LNCaP clone FGC (cell line): ENCODE data around the gene CEP83.

ENCODE experiments used
- DNase-seq: peaks from one replicate; pipeline ENCODE4 v3.0.0-alpha.2; 2011; ENCODE audit warnings: low read depth
- H3K4me3 ChIP-seq: 2 replicates; pipeline ENCODE4 v1.5.1; 2011; ENCODE audit warnings: mild to moderate bottlenecking, low read depth, low read length, control low read depth
- CTCF ChIP-seq: IDR thresholded peaks from 2 replicates; pipeline ENCODE4 v1.5.1; 2012; ENCODE audit warnings: mild to moderate bottlenecking; ENCODE audit not compliant: control insufficient read depth, insufficient read depth; ENCODE audit errors: extremely low read depth

CEP83 gene

GRCh38 chr12:94261119-94261518 is 198.5 kb downstream of the CEP83 start:
- no peak for TF ChIP-seq CTCF
- no peak for DNase-seq
- H3K4me3 ChIP-seq, result no peak overlapping the region

GRCh38 chr12:94260717-94261116 is 198.9 kb downstream of the CEP83 start:
- no peak for DNase-seq
- no peak overlapping the region for H3K4me3 ChIP-seq
- TF ChIP-seq CTCF, result no peak

GRCh38 chr12:94260017-94260416 is 199.7 kb downstream of the CEP83 start:
- no peak for TF ChIP-seq CTCF
- H3K4me3 ChIP-seq, result no peak overlapping the region
- DNase-seq, result no peak

- no peak for DNase-seq
- H3K4me3 ChIP-seq, result no peak overlapping the region
- no peak for TF ChIP-seq CTCF
Measured at GRCh38 chr12:94258593-94258992, 201.1 kb downstream of the CEP83 start.
